ENCODE results near the gene HTR3D.
"Not testable (repeated sequence)": the region's sequence is repeated elsewhere in the genome, so short reads cannot be mapped to it uniquely, and the experiment has no call there.

Gene HTR3D

GRCh38 chr3:184031187-184031792, at the start of gene HTR3D:
HTR3D (plus strand) TSS chr3:184031742; CDS start chr3:184031742, 0 bp downstream.
- DNase-seq, result no peak

- DNase-seq, result no peak
These were observed 49.4 kb upstream of the HTR3D start for GRCh38 chr3:183981990-183982644.

- no peak for DNase-seq
These were observed 47.3 kb upstream of the HTR3D start for GRCh38 chr3:183984127-183984740.

GRCh38 chr3:183984749-183985729, 46.5 kb upstream of the HTR3D start:
- no peak for DNase-seq

- no peak for DNase-seq
These were observed 44.4 kb upstream of the HTR3D start for GRCh38 chr3:183987000-183987600.

- no peak for DNase-seq
These were observed 43.2 kb upstream of the HTR3D start for GRCh38 chr3:183988216-183988790.

- DNase-seq, result peak; percentile 53
These were observed 40.1 kb upstream of the HTR3D start for GRCh38 chr3:183991403-183991802.

GRCh38 chr3:184001761-184002160, 29.8 kb upstream of the HTR3D start:
- no peak for DNase-seq

GRCh38 chr3:184002469-184002868, 29.1 kb upstream of the HTR3D start:
- no peak for DNase-seq

- no peak for DNase-seq
These were observed 28.2 kb upstream of the HTR3D start for GRCh38 chr3:184003187-184003967.

GRCh38 chr3:184004476-184004875, 27.1 kb upstream of the HTR3D start:
- DNase-seq, result no peak

GRCh38 chr3:184005941-184006507, 25.5 kb upstream of the HTR3D start:
- peak; percentile 98 for DNase-seq

GRCh38 chr3:184007143-184007813, 24.3 kb upstream of the HTR3D start:
- DNase-seq, result not testable (repeated sequence)

GRCh38 chr3:184008161-184008560, 23.4 kb upstream of the HTR3D start:
- no peak for DNase-seq

- DNase-seq, result no peak
These were observed 20.2 kb upstream of the HTR3D start for GRCh38 chr3:184011230-184011876.

- DNase-seq, result no peak
These were observed 19.3 kb upstream of the HTR3D start for GRCh38 chr3:184011937-184012889.

- no peak for DNase-seq
These were observed 16.0 kb upstream of the HTR3D start for GRCh38 chr3:184015381-184016019.

GRCh38 chr3:184016169-184016570, 15.4 kb upstream of the HTR3D start:
- no peak for DNase-seq
